K562 (cell line): Measurements from ENCODE around the gene BAD. TPM values are rescaled to one million over a fixed set of nuclear protein-coding genes. Genes with fewer than 3 reads are reported as not detected.

Source experiments
- ARHGAP35 ChIP-seq: fragments of 450-650 bp; IDR thresholded peaks from 2 replicates; pipeline ENCODE4 v1.6.1; 2018; ENCODE audit not compliant: partially characterized antibody
- ATF7 ChIP-seq: fragments of 450-650 bp; IDR thresholded peaks from 2 replicates; pipeline ENCODE4 v1.7.1; 2014; ENCODE audit warnings: mild to moderate bottlenecking, moderate library complexity
- CTBP1 ChIP-seq: fragments of 450-650 bp; IDR thresholded peaks from 2 replicates; pipeline ENCODE4 v1.6.1; 2016; ENCODE audit warnings: borderline replicate concordance
- MBD2 ChIP-seq: sonication (generic); IDR thresholded peaks from 2 replicates; pipeline ENCODE4 v1.6.1; 2016; ENCODE audit warnings: low read depth, borderline replicate concordance
- PML ChIP-seq: IDR thresholded peaks from 2 replicates; pipeline ENCODE4 v1.6.1; 2012; ENCODE audit warnings: low read length, inconsistent platforms
- POLR2AphosphoS2 ChIP-seq: IDR thresholded peaks from 2 replicates; pipeline ENCODE4 v1.6.1; 2012; ENCODE audit warnings: low read length, improper control_type of control experiment
- POLR2AphosphoS5 ChIP-seq: IDR thresholded peaks from 2 replicates; pipeline ENCODE4 v1.6.1; 2011; ENCODE audit warnings: mild to moderate bottlenecking, low read depth, low read length, moderate library complexity; ENCODE audit not compliant: control insufficient read depth, insufficient read depth
- RBM39 ChIP-seq: fragments of 200-400 bp; formaldehyde crosslinking; optimal IDR thresholded peaks from 2 replicates; pipeline ENCODE3; 2018; ENCODE audit warnings: low read depth, low read length
- RFX5 ChIP-seq: IDR thresholded peaks from 2 replicates; pipeline ENCODE4 v1.6.1; 2011; ENCODE audit warnings: low read depth, mild to moderate bottlenecking, improper control_type of control experiment, low read length
- SMAD1 ChIP-seq: fragments of 150-350 bp; IDR thresholded peaks from 2 replicates; pipeline ENCODE4 v1.6.1; 2014; ENCODE audit warnings: low read length, low read depth; ENCODE audit not compliant: partially characterized antibody
- SRSF9 ChIP-seq: fragments of 200-400 bp; formaldehyde crosslinking; IDR thresholded peaks from 2 replicates; pipeline ENCODE4 v1.6.1; 2017; ENCODE audit warnings: low read depth, low read length, borderline replicate concordance
- TOE1 ChIP-seq, 2 experiments: fragments of 450-650 bp in 1 of 2; sonication (generic) in 1 of 2; formaldehyde crosslinking in 1 of 2; IDR thresholded peaks; 2 replicates each; pipeline versions ENCODE4 v1.7.1 to v1.8.0; 2016 to 2022; ENCODE audit warnings: borderline replicate concordance in 2 of 2, mild to moderate bottlenecking in 2 of 2, antibody characterized with exemption in 1 of 2, inconsistent platforms in 1 of 2, low read depth in 1 of 2, missing genetic modification reagents in 1 of 2, moderate library complexity in 1 of 2
- YY1 ChIP-seq, 3 experiments: IDR thresholded peaks; 2 replicates each; pipeline ENCODE4 v1.6.1; 2011; ENCODE audit warnings: low read length in 2 of 3, mild to moderate bottlenecking in 2 of 3, moderate library complexity in 2 of 3, borderline replicate concordance in 1 of 3, control low read depth in 1 of 3, low read depth in 1 of 3; ENCODE audit not compliant: insufficient read depth in 3 of 3, insufficient replicate concordance in 2 of 3, control insufficient read depth in 1 of 3, insufficient read length in 1 of 3; ENCODE audit errors: extremely low read depth in 1 of 3
- polyA plus RNA-seq, 8 experiments: library from polyadenylated mRNA; depleted of rRNA in 4 of 8; stranded (reverse) in 5 of 8; unstranded in 3 of 8; fragments of >200 nt; fragmentation: Nextera tagmentation in 2 of 8; fragmentation: Illumina TruSeq in 1 of 8; extraction: Ambion mirVana in 2 of 8; extraction: Trizol in 1 of 8; gene quantifications; 2 replicates each; pipeline versions ENCODE4 v1.2.1 to v1.2.3, GENCODE V29; 2011 to 2014; ENCODE audit warnings: inconsistent platforms in 1 of 8, missing spikeins in 1 of 8
- total RNA-seq, 7 experiments: library from RNA; depleted of rRNA in 6 of 7; stranded (reverse); fragments of >200 nt in 6 of 7; fragmentation: Illumina TruSeq in 2 of 7; extraction: Trizol in 2 of 7; gene quantifications; 2 replicates each; pipeline versions ENCODE4 v1.2.1 to v1.2.3, GENCODE V29; 2011 to 2021; ENCODE audit warnings: low replicate concordance in 1 of 7
- TF ChIP-seq, protein P1 (sequence below): sonication (generic); formaldehyde crosslinking; IDR thresholded peaks from 2 replicates; pipeline ENCODE4 v1.8.0; 2022; ENCODE audit warnings: mild to moderate bottlenecking, missing genetic modification reagents
- TF ChIP-seq, protein P2 (sequence below), 2 experiments: IDR thresholded peaks in 1 of 2; conservative IDR thresholded peaks in 1 of 2; 2 replicates each; pipeline ENCODE4 v1.6.1; 2016; ENCODE audit warnings: low read depth in 2 of 2, mild to moderate bottlenecking in 1 of 2, missing compliant biosample characterization in 1 of 2, missing genetic modification characterization in 1 of 2, moderate library complexity in 1 of 2
- TF ChIP-seq, protein P3 (sequence below), 2 experiments: fragments of 250-450 bp in 1 of 2; fragments of 450-650 bp in 1 of 2; sonication (Bioruptor Pico) in 1 of 2; IDR thresholded peaks; 2 replicates each; pipeline versions ENCODE4 v1.6.1 to v1.8.0; 2016 to 2021; ENCODE audit warnings: mild to moderate bottlenecking in 2 of 2, moderate library complexity in 2 of 2, missing compliant biosample characterization in 1 of 2, missing genetic modification characterization in 1 of 2

BAD gene
- total and polyA plus RNA-seq, 9 of the 15 experiments (the other 6 are each of a cell fraction or from before 2014, with no cell fraction given) = 0.61 to 45.6 (median 11.8) TPM

DNA sequence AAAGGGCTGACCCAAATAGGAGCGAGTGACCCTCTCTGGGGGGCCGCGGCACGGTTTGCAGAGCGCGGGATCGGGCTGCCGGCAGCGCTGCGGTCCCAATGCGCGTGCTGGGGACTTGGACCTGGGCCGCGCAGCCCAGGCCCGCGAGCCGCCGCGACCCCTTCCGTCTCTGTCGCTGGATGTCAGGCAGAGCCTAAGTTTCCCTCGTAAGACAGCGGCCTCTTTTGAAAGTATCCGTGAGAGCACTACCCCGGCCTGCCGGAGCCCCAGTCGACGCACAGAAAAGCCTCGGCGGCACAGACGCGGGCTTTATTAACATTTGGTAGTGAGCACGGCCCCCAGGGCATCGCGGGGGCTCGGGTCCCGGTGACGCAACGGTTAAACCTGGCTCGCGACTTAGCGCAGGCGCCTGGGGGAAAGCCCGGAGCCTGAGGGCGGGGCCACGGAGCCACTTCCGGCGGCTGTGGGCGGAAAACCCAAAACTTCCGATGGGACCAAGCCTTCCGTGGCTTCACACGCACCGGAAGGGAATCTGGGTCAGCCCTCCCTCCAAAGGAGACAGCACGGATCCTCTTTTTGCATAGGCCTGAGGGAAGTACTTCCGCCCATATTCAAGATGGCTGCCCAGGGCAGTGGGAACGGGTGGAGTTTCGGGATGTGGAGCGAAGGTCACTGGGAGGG lies 14.8 kb downstream of the BAD start (continued):
- TF ChIP-seq, protein P1, sequence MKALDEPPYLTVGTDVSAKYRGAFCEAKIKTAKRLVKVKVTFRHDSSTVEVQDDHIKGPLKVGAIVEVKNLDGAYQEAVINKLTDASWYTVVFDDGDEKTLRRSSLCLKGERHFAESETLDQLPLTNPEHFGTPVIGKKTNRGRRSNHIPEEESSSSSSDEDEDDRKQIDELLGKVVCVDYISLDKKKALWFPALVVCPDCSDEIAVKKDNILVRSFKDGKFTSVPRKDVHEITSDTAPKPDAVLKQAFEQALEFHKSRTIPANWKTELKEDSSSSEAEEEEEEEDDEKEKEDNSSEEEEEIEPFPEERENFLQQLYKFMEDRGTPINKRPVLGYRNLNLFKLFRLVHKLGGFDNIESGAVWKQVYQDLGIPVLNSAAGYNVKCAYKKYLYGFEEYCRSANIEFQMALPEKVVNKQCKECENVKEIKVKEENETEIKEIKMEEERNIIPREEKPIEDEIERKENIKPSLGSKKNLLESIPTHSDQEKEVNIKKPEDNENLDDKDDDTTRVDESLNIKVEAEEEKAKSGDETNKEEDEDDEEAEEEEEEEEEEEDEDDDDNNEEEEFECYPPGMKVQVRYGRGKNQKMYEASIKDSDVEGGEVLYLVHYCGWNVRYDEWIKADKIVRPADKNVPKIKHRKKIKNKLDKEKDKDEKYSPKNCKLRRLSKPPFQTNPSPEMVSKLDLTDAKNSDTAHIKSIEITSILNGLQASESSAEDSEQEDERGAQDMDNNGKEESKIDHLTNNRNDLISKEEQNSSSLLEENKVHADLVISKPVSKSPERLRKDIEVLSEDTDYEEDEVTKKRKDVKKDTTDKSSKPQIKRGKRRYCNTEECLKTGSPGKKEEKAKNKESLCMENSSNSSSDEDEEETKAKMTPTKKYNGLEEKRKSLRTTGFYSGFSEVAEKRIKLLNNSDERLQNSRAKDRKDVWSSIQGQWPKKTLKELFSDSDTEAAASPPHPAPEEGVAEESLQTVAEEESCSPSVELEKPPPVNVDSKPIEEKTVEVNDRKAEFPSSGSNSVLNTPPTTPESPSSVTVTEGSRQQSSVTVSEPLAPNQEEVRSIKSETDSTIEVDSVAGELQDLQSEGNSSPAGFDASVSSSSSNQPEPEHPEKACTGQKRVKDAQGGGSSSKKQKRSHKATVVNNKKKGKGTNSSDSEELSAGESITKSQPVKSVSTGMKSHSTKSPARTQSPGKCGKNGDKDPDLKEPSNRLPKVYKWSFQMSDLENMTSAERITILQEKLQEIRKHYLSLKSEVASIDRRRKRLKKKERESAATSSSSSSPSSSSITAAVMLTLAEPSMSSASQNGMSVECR = peak; percentile 65; the same call in 1 of the 2 replicates
- TF ChIP-seq SMAD1 = peak; percentile 50
- TF ChIP-seq PML = no peak; the same call in 1 of the 2 replicates
- peak; percentile 65 for TF ChIP-seq POLR2AphosphoS5
- TF ChIP-seq CTBP1 = no peak
- TF ChIP-seq ATF7 = peak; percentile 94
- TF ChIP-seq RFX5 = 0 out of 2 replicates have a peak, but pooled peaks have one; percentile 12
- TF ChIP-seq, protein P2, sequence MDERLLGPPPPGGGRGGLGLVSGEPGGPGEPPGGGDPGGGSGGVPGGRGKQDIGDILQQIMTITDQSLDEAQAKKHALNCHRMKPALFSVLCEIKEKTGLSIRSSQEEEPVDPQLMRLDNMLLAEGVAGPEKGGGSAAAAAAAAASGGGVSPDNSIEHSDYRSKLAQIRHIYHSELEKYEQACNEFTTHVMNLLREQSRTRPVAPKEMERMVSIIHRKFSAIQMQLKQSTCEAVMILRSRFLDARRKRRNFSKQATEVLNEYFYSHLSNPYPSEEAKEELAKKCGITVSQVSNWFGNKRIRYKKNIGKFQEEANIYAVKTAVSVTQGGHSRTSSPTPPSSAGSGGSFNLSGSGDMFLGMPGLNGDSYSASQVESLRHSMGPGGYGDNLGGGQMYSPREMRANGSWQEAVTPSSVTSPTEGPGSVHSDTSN (CRISPR knock-in tag; IDR thresholded peaks at IDR 0.05; ENCODE audit: low read depth) = no peak
- TF ChIP-seq, protein P2 (tag; conservative IDR thresholded peaks at IDR 0.05; ENCODE audit: low read depth) = no peak
- TF ChIP-seq, protein P3, sequence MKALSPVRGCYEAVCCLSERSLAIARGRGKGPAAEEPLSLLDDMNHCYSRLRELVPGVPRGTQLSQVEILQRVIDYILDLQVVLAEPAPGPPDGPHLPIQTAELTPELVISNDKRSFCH (CRISPR knock-in tag; IDR thresholded peaks at IDR 0.05) = no peak
- TF ChIP-seq, protein P3 (tag; IDR thresholded peaks at IDR 0.05) = no peak; the same call in 1 of the 2 replicates
- peak; percentile 92 for TF ChIP-seq MBD2
- peak; percentile 99 to 100 (median 99) for TF ChIP-seq YY1 (IDR thresholded peaks at IDR 0.05; ENCODE audit: borderline replicate concordance in 1 of 3, control insufficient read depth in 1 of 3, extremely low read depth in 1 of 3, insufficient read depth in 3 of 3, insufficient read length in 1 of 3, insufficient replicate concordance in 2 of 3, low read depth in 1 of 3, low read length in 2 of 3)
- no peak for TF ChIP-seq SRSF9
- TF ChIP-seq TOE1 (IDR thresholded peaks at IDR 0.05; ENCODE audit: borderline replicate concordance) = 0 out of 2 replicates have a peak, but pooled peaks have one; percentile 14
- TF ChIP-seq TOE1 (CRISPR knock-in tag; IDR thresholded peaks at IDR 0.05; ENCODE audit: borderline replicate concordance, low read depth) = 0 out of 2 replicates have a peak, but pooled peaks have one; percentile 33
- no peak for TF ChIP-seq RBM39
- peak; percentile 97 for TF ChIP-seq POLR2AphosphoS2
- TF ChIP-seq ARHGAP35 = no peak
